ENCODE measurements around the gene RPL41.

Gene RPL41

GRCh38 chr12:56126732-56127239 is 10.4 kb downstream of the RPL41 start:
- Histone ChIP-seq H3K4me1 (peaks cover 18% of the 10 kb centered on the region), H3K4me3 (no peak overlapping the region), H3K27me3 (ENCODE audit: low read depth) (no peaks in the 10 kb centered on the region), H3K9me3 (no peaks in the 10 kb centered on the region), H3K36me3 (replicated peaks) (peaks cover 18% of the 10 kb centered on the region)
- in situ Hi-C loops (cut with MboI; ENCODE audit: low sequenced_read_pairs): no loop called here
- no peak for DNase-seq (ENCODE audit: low spot score in 2 of 2)

GRCh38 chr12:56127485-56127887 is 11.1 kb downstream of the RPL41 start:
- Histone ChIP-seq H3K4me3 (peak overlapping the region; percentile 22), H3K36me3 (replicated peaks) (peaks cover 25% of the 10 kb centered on the region), H3K27me3 (ENCODE audit: low read depth) (no peaks in the 10 kb centered on the region), H3K9me3 (no peaks in the 10 kb centered on the region), H3K4me1 (peaks cover 18% of the 10 kb centered on the region)
- DNase-seq (ENCODE audit: low spot score in 2 of 2): peak in 1 of 2 experiments; percentile 49
- in situ Hi-C loops (cut with MboI; ENCODE audit: low sequenced_read_pairs): no loop called here

DNA sequence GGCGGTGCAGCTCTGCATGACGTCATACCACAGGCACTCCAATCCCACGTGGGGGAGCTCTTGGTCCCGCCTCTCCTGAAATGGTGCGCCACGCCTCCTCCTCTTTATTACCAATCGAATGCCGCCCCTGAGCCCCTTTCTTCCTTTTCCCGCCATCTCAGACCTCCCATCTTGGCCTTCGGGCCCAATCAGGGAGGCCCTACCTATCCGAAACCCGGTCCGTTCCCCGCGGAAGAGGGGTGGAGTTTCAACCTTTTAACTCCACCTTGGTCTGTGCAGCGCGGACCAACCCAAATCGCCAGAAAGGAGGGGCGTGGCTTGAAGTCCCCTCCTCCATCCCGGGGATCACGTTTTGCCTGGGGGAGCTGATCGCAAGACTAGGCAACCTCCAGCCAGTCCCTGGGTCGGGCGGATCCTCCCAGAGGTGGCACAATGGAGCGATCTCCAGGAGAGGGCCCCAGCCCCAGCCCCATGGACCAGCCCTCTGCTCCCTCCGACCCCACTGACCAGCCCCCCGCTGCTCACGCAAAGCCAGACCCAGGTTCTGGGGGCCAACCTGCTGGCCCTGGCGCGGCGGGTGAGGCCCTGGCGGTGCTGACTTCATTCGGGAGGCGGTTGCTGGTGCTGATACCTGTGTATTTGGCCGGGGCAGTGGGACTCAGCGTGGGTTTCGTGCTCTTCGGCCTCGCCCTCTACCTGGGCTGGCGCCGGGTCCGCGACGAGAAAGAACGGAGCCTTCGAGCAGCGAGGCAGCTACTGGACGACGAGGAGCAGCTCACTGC is 11.6 kb downstream of the RPL41 start, which contains the start of gene ESYT1:
Gene ESYT1, plus strand, starts transcription at position 380 of the 782 bp plus-strand sequence. Its CDS starts 53 bp downstream, at position 433.
- peaks cover 18% of the 10 kb centered on the region for H3K4me1 ChIP-seq
- in situ Hi-C loops (cut with MboI; ENCODE audit: low sequenced_read_pairs): no loop called here

DNA sequence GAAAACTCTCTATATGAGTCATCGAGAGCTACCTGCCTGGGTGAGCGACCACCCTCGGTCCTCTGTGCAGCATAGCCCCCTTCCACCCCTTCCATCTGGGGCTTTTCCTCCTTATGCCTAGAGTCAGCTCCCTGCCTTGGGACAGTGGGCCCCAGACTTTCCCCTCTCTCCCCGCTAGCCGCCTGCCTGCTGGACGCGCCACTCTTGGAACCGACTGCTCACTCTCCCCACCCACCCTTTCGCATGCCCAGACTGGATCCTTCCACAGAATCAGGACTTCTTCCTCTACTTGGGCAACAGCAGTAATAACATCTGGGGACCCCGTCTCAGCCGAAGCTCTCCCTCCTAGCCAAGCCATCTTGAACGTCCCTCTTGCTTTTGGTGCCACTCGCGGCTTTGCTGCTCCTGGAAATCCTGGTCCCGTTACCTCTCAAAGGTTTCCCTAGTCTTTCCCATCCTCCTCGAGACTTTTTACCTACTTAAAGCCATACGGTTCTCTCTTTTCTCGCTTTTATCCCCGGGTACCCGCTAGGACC is 12.3 kb downstream of the RPL41 start:
- Histone ChIP-seq H3K36me3 (replicated peaks) (peaks cover 37% of the 10 kb centered on the region), H3K4me1 (peaks cover 18% of the 10 kb centered on the region), H3K27me3 (ENCODE audit: low read depth) (no peaks in the 10 kb centered on the region), H3K4me3 (peak overlapping the region; percentile 62), H3K9me3 (no peaks in the 10 kb centered on the region)
- in situ Hi-C loops (cut with MboI; ENCODE audit: low sequenced_read_pairs): no loop called here
- DNase-seq (ENCODE audit: low spot score in 2 of 2): peak in 1 of 2 experiments; percentile 51

More for the DNA sequence above, 11.6 kb downstream of the RPL41 start, which contains the start of gene ESYT1:
- H3K9me3 ChIP-seq: no peaks in the 10 kb centered on the region
- H3K4me3 ChIP-seq: peak within 1 kb of the TSS; percentile 62
- peak; percentile 99 to 100 for DNase-seq (ENCODE audit: low spot score in 2 of 2)
- no peaks in the 10 kb centered on the region for H3K27me3 ChIP-seq (ENCODE audit: low read depth)
- H3K36me3 ChIP-seq (replicated peaks): peaks cover 31% of the 10 kb centered on the region

GRCh38 chr12:56129206-56129941 is 12.9 kb downstream of the RPL41 start:
- peak overlapping the region; percentile 62 for H3K4me3 ChIP-seq
- peaks cover 18% of the 10 kb centered on the region for H3K4me1 ChIP-seq
- H3K9me3 ChIP-seq: no peaks in the 10 kb centered on the region
- DNase-seq (ENCODE audit: low spot score in 2 of 2): peak; percentile 78 to 85
- no peaks in the 10 kb centered on the region for H3K27me3 ChIP-seq (ENCODE audit: low read depth)
- H3K36me3 ChIP-seq (replicated peaks): peaks cover 44% of the 10 kb centered on the region
- in situ Hi-C loops (cut with MboI; ENCODE audit: low sequenced_read_pairs): no loop called here

DNA sequence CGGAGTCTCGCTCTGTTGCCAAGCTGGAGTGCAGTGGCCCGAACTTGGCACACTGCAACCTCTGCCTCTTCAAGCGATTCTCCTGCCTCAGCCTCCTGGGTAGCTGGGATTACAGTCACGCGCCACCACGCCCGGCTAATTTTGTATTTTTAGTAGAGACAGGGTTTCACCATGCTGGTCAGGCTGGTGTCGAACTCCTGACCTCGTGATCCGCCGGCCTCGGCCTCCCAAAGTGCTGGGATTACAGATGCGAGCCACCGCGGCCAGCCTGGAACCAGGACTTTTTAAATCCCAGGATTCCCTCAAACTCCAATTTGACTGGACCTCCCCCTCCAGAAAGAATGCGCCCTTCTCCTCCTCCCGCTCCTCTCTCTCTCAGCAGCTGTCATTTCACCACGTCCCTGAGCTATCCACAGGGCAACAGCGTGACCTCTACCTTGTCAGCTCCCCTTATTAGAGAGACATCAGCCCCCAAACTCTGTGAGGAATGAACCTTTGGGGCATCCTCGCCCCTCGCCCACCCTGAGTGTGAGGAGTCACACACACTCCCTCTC is 13.6 kb downstream of the RPL41 start:
- in situ Hi-C loops (cut with MboI; ENCODE audit: low sequenced_read_pairs): no loop called here
- Histone ChIP-seq H3K9me3 (no peaks in the 10 kb centered on the region), H3K36me3 (replicated peaks) (peaks cover 50% of the 10 kb centered on the region), H3K27me3 (ENCODE audit: low read depth) (no peaks in the 10 kb centered on the region), H3K4me1 (peaks cover 18% of the 10 kb centered on the region), H3K4me3 (no peak overlapping the region)
- no peak for DNase-seq (ENCODE audit: low spot score in 2 of 2)

DNA sequence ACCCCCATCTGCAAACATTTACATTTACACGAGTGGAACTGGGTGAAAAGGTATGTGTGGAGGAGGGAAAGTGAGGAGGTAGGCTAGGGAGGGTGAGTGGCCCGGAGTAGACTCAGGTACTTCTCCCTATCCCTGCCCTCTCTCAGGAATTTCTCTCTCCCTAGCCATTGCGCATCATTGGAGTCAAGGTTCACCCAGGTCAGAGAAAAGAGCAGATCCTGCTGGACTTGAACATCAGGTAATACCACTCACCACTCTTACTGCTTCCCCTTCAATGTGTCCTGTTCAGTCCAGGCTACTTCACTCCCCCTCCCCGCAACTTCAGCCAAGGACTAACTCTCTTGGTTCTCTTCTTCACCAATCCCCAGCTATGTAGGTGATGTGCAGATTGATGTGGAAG is 14.4 kb downstream of the RPL41 start:
- no peak for DNase-seq (ENCODE audit: low spot score in 2 of 2)
- Histone ChIP-seq H3K36me3 (replicated peaks) (peaks cover 56% of the 10 kb centered on the region), H3K9me3 (no peaks in the 10 kb centered on the region), H3K27me3 (ENCODE audit: low read depth) (no peaks in the 10 kb centered on the region), H3K4me1 (peaks cover 18% of the 10 kb centered on the region), H3K4me3 (no peak overlapping the region)
- in situ Hi-C loops (cut with MboI; ENCODE audit: low sequenced_read_pairs): no loop called here

DNA sequence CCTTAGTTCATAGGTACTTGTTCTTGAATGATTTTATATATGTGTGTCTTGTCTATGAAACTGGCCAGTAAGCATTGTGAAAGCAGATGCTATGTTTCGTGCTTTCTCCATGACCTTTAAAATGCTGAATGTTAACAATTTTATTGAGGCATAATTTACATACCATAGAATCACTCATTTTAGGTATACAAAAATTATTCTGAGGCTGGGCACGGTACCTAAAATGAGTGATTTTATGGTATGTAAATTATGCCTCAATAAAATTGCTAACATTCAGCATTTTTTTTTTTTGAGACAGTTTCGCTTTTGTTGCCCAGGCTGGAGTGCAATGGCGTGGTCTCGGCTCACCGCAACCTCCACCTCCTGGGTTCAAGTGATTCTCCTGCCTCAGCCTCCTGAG is 18.5 kb downstream of the RPL41 start:
- H3K36me3 ChIP-seq (replicated peaks): peaks cover 86% of the 10 kb centered on the region

GRCh38 chr12:56137853-56138571 is 21.6 kb downstream of the RPL41 start:
- in situ Hi-C loops (cut with MboI; ENCODE audit: low sequenced_read_pairs): no loop called here
- H3K27me3 ChIP-seq (ENCODE audit: low read depth): no peaks in the 10 kb centered on the region
- no peaks in the 10 kb centered on the region for H3K9me3 ChIP-seq
- no peak overlapping the region for H3K4me3 ChIP-seq
- H3K4me1 ChIP-seq: no peaks in the 10 kb centered on the region
- H3K36me3 ChIP-seq (replicated peaks): peaks cover 85% of the 10 kb centered on the region
- DNase-seq (ENCODE audit: low spot score in 2 of 2): no peak

More for the DNA sequence above, 18.5 kb downstream of the RPL41 start:
- DNase-seq (ENCODE audit: low spot score in 2 of 2): no peak
- Histone ChIP-seq H3K9me3 (no peaks in the 10 kb centered on the region), H3K4me1 (peaks cover 2% of the 10 kb centered on the region; the same call in 1 of the 2 replicates), H3K27me3 (ENCODE audit: low read depth) (no peaks in the 10 kb centered on the region), H3K4me3 (no peak overlapping the region)
- in situ Hi-C loops (cut with MboI; ENCODE audit: low sequenced_read_pairs): no loop called here

GRCh38 chr12:56141946-56142784 is 25.7 kb downstream of the RPL41 start:
- Histone ChIP-seq H3K4me1 (0 out of 2 replicates have a peak, but pooled peaks cover 2% of the 10 kb centered on the region), H3K36me3 (replicated peaks) (peaks cover 71% of the 10 kb centered on the region), H3K9me3 (no peaks in the 10 kb centered on the region), H3K4me3 (no peak overlapping the region), H3K27me3 (ENCODE audit: low read depth) (no peaks in the 10 kb centered on the region)
- no peak for DNase-seq (ENCODE audit: low spot score in 2 of 2)
- in situ Hi-C loops (cut with MboI; ENCODE audit: low sequenced_read_pairs): no loop called here

DNA sequence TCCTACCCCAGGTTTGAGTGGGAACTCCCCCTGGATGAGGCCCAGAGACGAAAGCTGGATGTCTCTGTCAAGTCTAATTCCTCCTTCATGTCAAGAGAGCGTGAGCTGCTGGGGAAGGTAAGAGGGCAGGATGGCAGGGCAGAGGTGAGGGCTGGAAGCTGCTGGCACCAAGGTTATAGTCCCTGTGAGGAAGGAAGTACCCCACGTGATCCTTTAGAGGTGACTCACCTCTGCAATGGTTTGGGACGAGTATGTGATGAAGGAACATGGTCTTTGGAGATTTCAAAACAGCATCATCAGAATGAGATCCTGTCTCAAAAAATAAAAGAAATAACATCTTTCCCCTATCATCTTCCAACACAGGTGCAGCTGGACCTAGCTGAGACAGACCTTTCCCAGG is 26.8 kb downstream of the RPL41 start:
- in situ Hi-C loops (cut with MboI; ENCODE audit: low sequenced_read_pairs): no loop called here
- Histone ChIP-seq H3K4me1 (0 out of 2 replicates have a peak, but pooled peaks cover 2% of the 10 kb centered on the region), H3K27me3 (ENCODE audit: low read depth) (no peaks in the 10 kb centered on the region), H3K9me3 (no peaks in the 10 kb centered on the region), H3K4me3 (no peak overlapping the region), H3K36me3 (replicated peaks) (peaks cover 61% of the 10 kb centered on the region)
- DNase-seq (ENCODE audit: low spot score in 2 of 2): no peak

DNA sequence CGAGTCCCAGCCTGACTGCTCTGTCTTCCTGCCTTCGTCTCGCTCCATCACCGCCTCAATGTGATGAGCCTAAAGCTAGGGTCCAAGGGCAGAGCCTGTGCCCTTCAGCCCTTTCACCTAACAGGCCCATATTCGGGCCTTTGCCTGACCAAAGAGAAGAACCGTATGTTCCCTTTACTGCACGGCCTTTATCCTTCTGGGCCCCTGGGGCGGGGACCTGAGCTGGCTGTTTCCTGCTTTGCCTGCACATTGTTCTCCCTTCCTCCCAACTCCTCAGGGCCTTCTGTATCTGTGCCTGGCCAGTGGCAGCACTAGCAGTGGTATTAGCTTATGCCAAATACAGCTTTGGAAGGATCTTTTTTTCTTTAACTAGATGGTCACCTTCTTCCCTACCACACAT is 27.4 kb downstream of the RPL41 start:
- H3K4me3 ChIP-seq: no peak overlapping the region
- H3K9me3 ChIP-seq: no peaks in the 10 kb centered on the region
- peaks cover 54% of the 10 kb centered on the region for H3K36me3 ChIP-seq (replicated peaks)
- in situ Hi-C loops (cut with MboI; ENCODE audit: low sequenced_read_pairs): no loop called here
- 0 out of 2 replicates have a peak, but pooled peaks cover 2% of the 10 kb centered on the region for H3K4me1 ChIP-seq
- no peak for DNase-seq (ENCODE audit: low spot score in 2 of 2)
- no peaks in the 10 kb centered on the region for H3K27me3 ChIP-seq (ENCODE audit: low read depth)
